Fibroblast of the aortic adventitia (primary cell): ENCODE results near the gene FANK1. TPM values are rescaled to one million over a fixed set of nuclear protein-coding genes. Genes with fewer than 3 reads are reported as not detected.
A peak's percentile ranks its signal among the peaks of the same experiment; 100 is the strongest.

Experiments
- DNase-seq: peaks from one replicate; pipeline ENCODE4 v3.0.0-alpha.2; 2010; ENCODE audit warnings: low read depth
- H3K4me3 ChIP-seq: 2 replicates; pipeline ENCODE4 v1.5.1; 2011; ENCODE audit warnings: low read depth, mild to moderate bottlenecking, control low read depth, low read length, moderate library complexity
- total RNA-seq: library from RNA; depleted of rRNA; stranded (reverse); fragments of >200 nt; gene quantifications from 2 replicates; pipeline ENCODE4 v1.2.3, GENCODE V29; 2012; ENCODE audit warnings: low replicate concordance
- TF ChIP-seq, protein P1 (sequence below): IDR thresholded peaks from 2 replicates; pipeline ENCODE4 v1.5.1; 2011; ENCODE audit warnings: mild to moderate bottlenecking, low read length, control low read depth, inconsistent platforms; ENCODE audit not compliant: insufficient read depth

The FANK1 gene
- total RNA-seq, 1 donor = 2.3 TPM

DNA sequence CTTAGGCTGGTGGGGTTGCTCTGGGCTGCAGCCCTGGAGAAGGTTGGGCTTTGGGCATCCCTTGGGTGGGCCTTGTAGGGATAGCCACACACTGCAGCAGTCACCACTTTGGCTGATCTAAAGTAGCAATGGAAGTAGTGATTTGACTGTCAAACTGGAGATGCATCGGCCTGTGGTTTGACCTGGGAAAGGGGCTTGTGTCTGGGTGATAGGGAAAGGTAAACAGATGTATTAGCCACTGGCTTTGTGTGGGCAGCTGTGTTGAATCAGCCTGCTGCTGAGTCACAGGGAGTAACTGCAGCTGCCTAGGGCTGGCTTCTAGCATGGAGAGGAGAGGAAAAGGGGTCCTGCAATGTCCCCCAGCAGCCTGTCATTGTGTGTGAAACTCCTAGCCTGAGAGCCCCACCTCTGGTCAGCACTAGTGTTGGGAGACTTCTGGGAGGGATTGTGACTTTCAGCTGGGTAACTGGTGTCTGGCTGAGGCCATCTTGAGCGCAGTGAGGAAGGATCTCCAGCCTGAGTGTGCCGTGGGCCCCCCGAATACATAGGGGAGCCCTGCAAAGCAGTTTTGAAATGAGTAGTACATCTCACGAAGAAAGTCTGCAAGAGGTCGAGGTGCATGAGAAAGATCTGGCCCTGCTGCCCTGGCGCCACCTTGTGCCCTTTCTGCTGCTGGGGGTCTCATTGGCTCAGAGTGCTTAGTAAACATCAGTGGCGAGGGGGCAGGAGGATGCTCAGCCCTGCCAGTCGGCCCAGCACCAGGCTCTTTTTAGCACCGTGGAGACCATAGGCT lies 117.3 kb downstream of the FANK1 start:
- TF ChIP-seq, protein P1, sequence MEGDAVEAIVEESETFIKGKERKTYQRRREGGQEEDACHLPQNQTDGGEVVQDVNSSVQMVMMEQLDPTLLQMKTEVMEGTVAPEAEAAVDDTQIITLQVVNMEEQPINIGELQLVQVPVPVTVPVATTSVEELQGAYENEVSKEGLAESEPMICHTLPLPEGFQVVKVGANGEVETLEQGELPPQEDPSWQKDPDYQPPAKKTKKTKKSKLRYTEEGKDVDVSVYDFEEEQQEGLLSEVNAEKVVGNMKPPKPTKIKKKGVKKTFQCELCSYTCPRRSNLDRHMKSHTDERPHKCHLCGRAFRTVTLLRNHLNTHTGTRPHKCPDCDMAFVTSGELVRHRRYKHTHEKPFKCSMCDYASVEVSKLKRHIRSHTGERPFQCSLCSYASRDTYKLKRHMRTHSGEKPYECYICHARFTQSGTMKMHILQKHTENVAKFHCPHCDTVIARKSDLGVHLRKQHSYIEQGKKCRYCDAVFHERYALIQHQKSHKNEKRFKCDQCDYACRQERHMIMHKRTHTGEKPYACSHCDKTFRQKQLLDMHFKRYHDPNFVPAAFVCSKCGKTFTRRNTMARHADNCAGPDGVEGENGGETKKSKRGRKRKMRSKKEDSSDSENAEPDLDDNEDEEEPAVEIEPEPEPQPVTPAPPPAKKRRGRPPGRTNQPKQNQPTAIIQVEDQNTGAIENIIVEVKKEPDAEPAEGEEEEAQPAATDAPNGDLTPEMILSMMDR = no peak
- DNase-seq = peak; percentile 67
- no peak overlapping the region for H3K4me3 ChIP-seq

DNA sequence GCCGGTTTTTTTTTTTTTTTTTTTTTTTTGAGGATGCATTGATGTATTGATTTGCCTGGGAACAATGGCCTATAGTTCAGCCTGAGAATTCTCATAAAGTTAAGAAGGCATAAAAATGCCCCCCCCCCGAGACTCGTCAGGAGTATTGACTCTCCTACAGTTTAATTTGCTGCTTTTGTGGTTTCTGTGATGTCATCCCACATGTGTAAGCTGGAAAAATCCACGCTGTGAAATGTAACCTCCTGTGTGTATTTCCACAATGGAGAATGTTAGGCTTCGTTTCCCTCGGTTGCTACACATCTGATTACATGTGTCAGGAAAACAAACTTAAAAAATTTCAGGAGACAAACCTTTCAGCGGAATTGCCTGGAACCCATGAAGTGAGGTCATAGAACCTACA lies 117.9 kb downstream of the FANK1 start:
- no peak for DNase-seq
- H3K4me3 ChIP-seq = no peak overlapping the region
- TF ChIP-seq, protein P1 = no peak

DNA sequence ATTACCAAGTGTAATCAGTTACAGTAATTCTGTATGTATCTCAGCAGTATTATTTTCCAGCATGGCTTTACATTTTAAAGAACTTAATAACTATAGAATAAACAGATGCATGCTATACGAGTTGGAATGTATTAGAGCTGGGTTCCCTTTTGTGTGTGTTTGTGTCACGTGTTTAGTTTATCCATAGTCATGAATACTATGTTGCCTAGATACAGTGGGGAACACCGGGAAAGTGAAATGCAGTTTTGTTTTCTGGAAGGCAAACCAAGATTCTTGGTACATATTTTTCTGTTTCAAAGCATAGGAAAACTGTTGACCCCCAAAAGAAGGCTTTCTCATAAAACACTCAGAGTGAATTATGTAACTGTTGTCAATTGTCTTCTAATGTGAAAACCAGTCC lies 119.0 kb downstream of the FANK1 start:
- no peak for DNase-seq
- TF ChIP-seq, protein P1 = no peak
- no peak overlapping the region for H3K4me3 ChIP-seq

DNA sequence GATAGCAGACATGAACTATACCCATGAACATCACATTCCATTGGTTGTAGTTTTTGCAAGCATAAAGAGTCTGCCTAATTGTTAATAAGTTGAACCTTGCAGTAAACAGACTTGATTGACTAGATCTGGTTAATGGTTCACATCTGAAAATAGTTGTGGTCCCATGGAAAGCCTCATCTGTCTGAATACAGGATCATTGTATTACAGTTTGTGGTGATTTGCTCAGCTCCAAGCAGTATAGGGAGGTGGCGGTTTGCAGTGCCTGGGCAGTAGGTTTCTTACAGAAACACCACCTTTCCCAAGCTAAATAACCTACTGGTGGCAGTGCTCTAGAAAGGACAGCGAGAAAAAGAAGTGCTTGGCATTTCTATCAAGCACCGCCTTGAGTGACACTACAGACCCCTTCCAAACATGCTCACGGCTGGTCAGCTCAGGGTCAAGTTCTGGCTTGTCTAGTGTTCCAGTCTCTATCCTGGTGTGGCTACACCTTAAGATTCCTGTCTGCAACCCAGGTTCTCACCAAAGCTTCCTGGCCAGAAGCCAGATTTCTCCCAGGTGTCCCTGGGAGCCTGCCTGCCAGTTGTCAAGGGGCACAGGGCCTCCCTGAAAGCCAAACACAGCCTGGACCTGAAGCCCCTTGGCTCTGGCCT lies 119.9 kb downstream of the FANK1 start:
- DNase-seq = no peak
- H3K4me3 ChIP-seq = no peak overlapping the region
- TF ChIP-seq, protein P1 = no peak

DNA sequence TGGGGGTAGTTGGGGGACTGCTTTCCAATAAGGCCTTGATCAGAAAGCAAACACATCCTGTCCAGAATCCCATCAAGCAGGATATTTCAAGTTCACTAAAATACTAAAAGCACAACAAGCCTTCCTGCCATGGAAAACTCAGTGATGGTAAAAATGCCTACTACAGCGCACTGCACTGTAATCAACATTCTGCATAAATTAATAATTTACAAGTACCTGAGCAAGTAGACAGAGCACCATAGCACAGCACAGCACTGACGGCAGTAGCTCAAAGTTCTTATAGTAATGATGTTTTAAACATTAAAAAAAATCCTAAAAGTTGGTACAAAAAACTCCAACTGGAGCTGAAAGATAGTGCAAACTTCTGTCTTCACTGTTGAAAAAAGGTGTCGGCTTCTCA lies 120.5 kb downstream of the FANK1 start:
- H3K4me3 ChIP-seq = no peak overlapping the region
- TF ChIP-seq, protein P1 = no peak

DNA sequence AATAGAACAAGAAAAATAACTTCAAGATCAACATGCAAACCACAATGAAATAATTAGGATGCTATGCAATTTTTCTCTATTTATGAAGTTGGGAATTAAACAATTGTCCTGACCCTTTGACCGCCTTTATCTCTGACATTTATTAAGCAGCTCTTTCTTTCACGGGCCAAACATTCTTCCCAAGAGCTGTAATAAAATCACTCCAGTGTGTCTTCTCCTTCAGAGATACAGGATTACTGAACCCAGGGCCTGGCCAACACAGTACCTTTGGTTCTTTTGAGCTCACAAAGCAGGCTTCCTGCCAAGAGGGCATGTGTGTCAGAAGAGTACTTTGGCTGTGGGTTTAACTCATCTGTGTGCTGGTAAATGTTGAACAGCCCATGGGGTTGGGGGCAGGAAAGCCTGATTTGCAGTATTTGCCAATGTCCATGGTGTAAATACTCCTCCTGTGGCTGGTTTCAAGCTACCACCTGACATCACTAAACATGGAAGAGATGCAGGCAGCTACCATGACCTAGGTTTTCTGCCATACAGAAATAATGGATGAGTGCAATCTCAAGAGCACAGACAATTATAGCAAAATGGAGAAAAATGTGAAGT lies 121.7 kb downstream of the FANK1 start:
- peak; percentile 83 for DNase-seq
- no peak overlapping the region for H3K4me3 ChIP-seq
- TF ChIP-seq, protein P1 = no peak

More for the DNA sequence above, 120.5 kb downstream of the FANK1 start:
- DNase-seq = no peak
